GM12878 (cell line): ENCODE data around the gene BCOR. TPM values are rescaled to one million over a fixed set of nuclear protein-coding genes. Genes with fewer than 3 reads are reported as not detected.

Source experiments
- ATAC-seq: fragments of 200-7000 bp; cut with Tn5 transposase; 3 replicates; pipeline ENCODE4 v1.9.1; 2020; ENCODE audit warnings: mild to moderate bottlenecking, moderate library complexity
- BruUV-seq: library from RNA; stranded (reverse); fragments of 400-500 nt; replicated peaks from 2 replicates; lab custom pipeline; 2021; lab: Mats Ljungman, UMichigan
- CTCF ChIA-PET: fragments of 300-600 bp; sonication (Branson Sonifier 250); formaldehyde crosslinking; extraction: SDS; loops from one replicate; lab custom pipeline; 2021; ENCODE audit warnings: inconsistent platforms; lab: Yijun Ruan, JAX
- POLR2A ChIA-PET: fragments of 350-600 bp; formaldehyde crosslinking; extraction: SDS; loops from one replicate; lab custom pipeline; 2021; ENCODE audit warnings: inconsistent platforms; lab: Charles Lee
- RAD21 ChIA-PET: fragments of 300-600 bp; sonication (Branson Sonifier 250); formaldehyde crosslinking; loops from one replicate; lab custom pipeline; 2023; ENCODE audit warnings: antibody characterized with exemption; ENCODE audit not compliant: unreplicated experiment; lab: Charles Lee
- SMC1A ChIA-PET: fragments of 300-600 bp; sonication (Branson Sonifier 250); formaldehyde crosslinking; loops from one replicate; lab custom pipeline; 2023; ENCODE audit not compliant: unreplicated experiment, uncharacterized antibody; lab: Charles Lee
- DNase-seq: peaks from one replicate; pipeline ENCODE4 v3.0.0-alpha.2; 2011; ENCODE audit warnings: low read depth, low spot score
- FAIRE-seq: peaks from 3 replicates; lab custom pipeline; 2011; peaks lifted over from hg19 to GRCh38; lab: Jason Lieb, UNC
- H2AFZ ChIP-seq: 2 replicates; pipeline ENCODE4 v1.6.0; 2011; ENCODE audit warnings: low read depth, low read length, control low read depth; ENCODE audit not compliant: control insufficient read depth
- H3K27ac ChIP-seq: 2 replicates; pipeline ENCODE4 v1.5.1; 2011; ENCODE audit warnings: control low read depth; ENCODE audit not compliant: control insufficient read depth, insufficient read depth
- H3K27me3 ChIP-seq, 2 experiments: replicated peaks in 1 of 2; 2 replicates each; pipeline versions ENCODE4 v1.6.0 to v1.6.1; 2011; ENCODE audit warnings: low read length in 1 of 2; ENCODE audit not compliant: control insufficient read depth in 2 of 2, insufficient read depth in 2 of 2
- H3K36me3 ChIP-seq, 2 experiments: 2 replicates each; pipeline ENCODE4 v1.5.1; 2011; ENCODE audit warnings: low read length in 1 of 2; ENCODE audit not compliant: control insufficient read depth in 2 of 2, insufficient read depth in 2 of 2
- H3K4me1 ChIP-seq: 2 replicates; pipeline ENCODE4 v1.6.1; 2011; ENCODE audit warnings: mild to moderate bottlenecking, low read length, moderate library complexity, mixed read lengths; ENCODE audit not compliant: control insufficient read depth, insufficient read depth
- H3K4me2 ChIP-seq: 2 replicates; pipeline ENCODE4 v1.6.0; 2011; ENCODE audit warnings: control low read depth; ENCODE audit not compliant: control insufficient read depth, insufficient read depth
- H3K4me3 ChIP-seq: fragments of 200-600 bp; sonication (generic); 2 replicates; pipeline ENCODE4 v1.5.1; 2016
- H3K79me2 ChIP-seq: 2 replicates; pipeline ENCODE4 v1.6.0; 2011; ENCODE audit warnings: low read length; ENCODE audit not compliant: control insufficient read depth, insufficient read depth
- H3K9ac ChIP-seq: 2 replicates; pipeline ENCODE4 v1.8.0; 2011; ENCODE audit warnings: low read length, control low read depth, mixed read lengths; ENCODE audit not compliant: control insufficient read depth, insufficient read depth
- H3K9me3 ChIP-seq: replicated peaks from 3 replicates; pipeline ENCODE4 v1.5.1; 2011; ENCODE audit warnings: mild to moderate bottlenecking, low read length; ENCODE audit not compliant: control insufficient read depth, insufficient read depth
- H4K20me1 ChIP-seq: 2 replicates; pipeline ENCODE4 v1.6.0; 2011; ENCODE audit not compliant: control insufficient read depth, insufficient read depth
- BRCA1 ChIP-seq: IDR thresholded peaks from 2 replicates; pipeline ENCODE4 v1.6.1; 2011; ENCODE audit warnings: low read depth, low read length, improper control_type of control experiment
- IRF4 ChIP-seq: IDR thresholded peaks from 2 replicates; pipeline ENCODE4 v1.6.1; 2011; ENCODE audit warnings: low read depth, low read length
- JUND ChIP-seq: IDR thresholded peaks from 2 replicates; pipeline ENCODE4 v1.6.1; 2012; ENCODE audit warnings: low read depth, mild to moderate bottlenecking, low read length, improper control_type of control experiment, moderate library complexity
- NBN ChIP-seq: fragments of 450-650 bp; IDR thresholded peaks from 2 replicates; pipeline ENCODE4 v1.6.1; 2016
- POU2F2 ChIP-seq: IDR thresholded peaks from 3 replicates; pipeline ENCODE4 v1.6.1; 2011; ENCODE audit warnings: low read depth, mild to moderate bottlenecking, low read length, borderline replicate concordance
- SP1 ChIP-seq: IDR thresholded peaks from one replicate; pipeline ENCODE4 v1.6.1; 2011; ENCODE audit warnings: low read depth, low read length
- ZNF217 ChIP-seq: fragments of 450-650 bp; IDR thresholded peaks from 2 replicates; pipeline ENCODE4 v1.6.1; 2017; ENCODE audit warnings: antibody characterized with exemption, mild to moderate bottlenecking
- ZNF687 ChIP-seq: fragments of 450-650 bp; IDR thresholded peaks from 2 replicates; pipeline ENCODE4 v1.6.1; 2017; ENCODE audit warnings: mild to moderate bottlenecking, moderate library complexity
- WGBS: methylation state at CpG from one replicate; pipeline ENCODE4 v1.1.6; 2016; ENCODE audit warnings: low lambda C conversion rate; ENCODE audit not compliant: insufficient replicate concordance, insufficient coverage; ENCODE audit errors: missing lambda C conversion rate; 5-methylcytosine and 5-hydroxymethylcytosine counted together
- in situ Hi-C: fragments of 300-500 bp; cut with MboI; formaldehyde crosslinking; loops from 9 replicates; pipeline ENCODE4 v1.14.3; 2018; ENCODE audit warnings: mixed read lengths
- intact Hi-C: fragments of 100-400 bp; cut with micrococcal nuclease; formaldehyde crosslinking; loops from one replicate; pipeline ENCODE4 v1.14.2; 2022; ENCODE audit not compliant: unreplicated experiment
- polyA plus RNA-seq, 11 experiments: library from polyadenylated mRNA; depleted of rRNA in 4 of 11; unstranded in 6 of 11; stranded (reverse) in 5 of 11; fragments of >200 nt; fragmentation: Nextera tagmentation in 4 of 11; fragmentation: Illumina TruSeq in 1 of 11; extraction: Ambion mirVana in 4 of 11; extraction: Trizol in 1 of 11; gene quantifications; 1 replicate in 1 of 11; 2 replicates in 10 of 11; pipeline versions ENCODE4 v1.2.1 to v1.2.3, GENCODE V29; 2011 to 2016; ENCODE audit warnings: inconsistent platforms in 2 of 11, missing spikeins in 2 of 11, low read depth in 1 of 11
- total RNA-seq, 4 experiments: library from RNA; depleted of rRNA in 3 of 4; stranded (reverse); fragments of >200 nt in 3 of 4; fragmentation: Illumina TruSeq in 1 of 4; extraction: Trizol in 1 of 4; gene quantifications; 2 replicates each; pipeline versions ENCODE4 v1.2.1 to v1.2.3, GENCODE V29; 2013 to 2021
- TF ChIP-seq, protein P1 (sequence below): fragments of 450-650 bp; conservative IDR thresholded peaks from 2 replicates; pipeline ENCODE4 v1.6.1; 2017; ENCODE audit warnings: mild to moderate bottlenecking, moderate library complexity

The BCOR gene
- total and polyA plus RNA-seq, 10 of the 15 experiments (the other 5 are each of a cell fraction or from before 2014, with no cell fraction given), result 5.1 to 16.4 (median 10.1) TPM

GRCh38 chrX:40010550-40011321 is 87.0 kb downstream of the BCOR start:
- ATAC-seq, result no peak
- Histone ChIP-seq H3K27me3 (peaks cover 0 to 6% of the 10 kb centered on the region in 2 experiments; a peak in 2 of 4 replicates), H3K4me3 (no peak overlapping the region), H3K9me3 (no peaks in the 10 kb centered on the region; the same call in 2 of the 3 replicates), H3K27ac (no peak overlapping the region), H3K4me2 (no peak overlapping the region), H3K4me1 (peaks cover 5% of the 10 kb centered on the region; the same call in 1 of the 2 replicates), H4K20me1 (no peaks in the 10 kb centered on the region), H3K36me3 (no peaks in the 10 kb centered on the region), H3K9ac (no peak overlapping the region), H2AFZ (no peak overlapping the region), H3K79me2 (no peaks in the 10 kb centered on the region)
- no peak for TF ChIP-seq SP1
- no peak for TF ChIP-seq NBN
- TF ChIP-seq ZNF687, result no peak
- TF ChIP-seq IRF4, result no peak
- TF ChIP-seq JUND, result no peak
- TF ChIP-seq ZNF217, result no peak
- TF ChIP-seq, protein P1, sequence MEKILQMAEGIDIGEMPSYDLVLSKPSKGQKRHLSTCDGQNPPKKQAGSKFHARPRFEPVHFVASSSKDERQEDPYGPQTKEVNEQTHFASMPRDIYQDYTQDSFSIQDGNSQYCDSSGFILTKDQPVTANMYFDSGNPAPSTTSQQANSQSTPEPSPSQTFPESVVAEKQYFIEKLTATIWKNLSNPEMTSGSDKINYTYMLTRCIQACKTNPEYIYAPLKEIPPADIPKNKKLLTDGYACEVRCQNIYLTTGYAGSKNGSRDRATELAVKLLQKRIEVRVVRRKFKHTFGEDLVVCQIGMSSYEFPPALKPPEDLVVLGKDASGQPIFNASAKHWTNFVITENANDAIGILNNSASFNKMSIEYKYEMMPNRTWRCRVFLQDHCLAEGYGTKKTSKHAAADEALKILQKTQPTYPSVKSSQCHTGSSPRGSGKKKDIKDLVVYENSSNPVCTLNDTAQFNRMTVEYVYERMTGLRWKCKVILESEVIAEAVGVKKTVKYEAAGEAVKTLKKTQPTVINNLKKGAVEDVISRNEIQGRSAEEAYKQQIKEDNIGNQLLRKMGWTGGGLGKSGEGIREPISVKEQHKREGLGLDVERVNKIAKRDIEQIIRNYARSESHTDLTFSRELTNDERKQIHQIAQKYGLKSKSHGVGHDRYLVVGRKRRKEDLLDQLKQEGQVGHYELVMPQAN, result no peak
- TF ChIP-seq POU2F2, result no peak
- no peak for TF ChIP-seq BRCA1
- RAD21 ChIA-PET, result interaction anchor here (1.7 kb wide), 1 partner anchor 157 kb away, joined by 3 read pairs; no protein-coding TSS in a partner anchor
- intact Hi-C loops (loop anchor here (5.0 to 10.0 kb wide), 3 partner anchors 87 to 196 kb away; partner anchors contain the start of gene BCOR), in situ Hi-C loops (no loop called here)
- CTCF ChIA-PET, result interaction anchor here (1.2 kb wide), 1 partner anchor 458 kb away, joined by 3 read pairs; no protein-coding TSS in a partner anchor
- DNase-seq, result no peak
- FAIRE-seq, result no peak
- 54% methylated on average over 20 of the region's 21 CpGs for WGBS
- POLR2A ChIA-PET, result interaction anchor here (0.6 kb wide), 2 partner anchors 288 to 1131 kb away, joined by 5 read pairs; no protein-coding TSS in a partner anchor
- no TSS peak for BruUV-seq
- SMC1A ChIA-PET, result interaction anchor here (1.0 kb wide), 1 partner anchor 184 kb away, joined by 3 read pairs; no protein-coding TSS in a partner anchor
